Measurements from ENCODE around the gene RIIAD1.
"Not testable (repeated sequence)": the region's sequence is repeated elsewhere in the genome, so short reads cannot be mapped to it uniquely, and the experiment has no call there.

Gene RIIAD1

GRCh38 chr1:151711044-151711800 lies 10.1 kb upstream of the RIIAD1 start:
- no peak for DNase-seq

GRCh38 chr1:151711951-151712350 lies 9.4 kb upstream of the RIIAD1 start:
- DNase-seq = no peak

GRCh38 chr1:151713044-151713443 lies 8.3 kb upstream of the RIIAD1 start:
- DNase-seq = no peak

- DNase-seq = no peak
Observed at GRCh38 chr1:151713874-151714273, 7.4 kb upstream of the RIIAD1 start.

- DNase-seq = no peak
Observed at GRCh38 chr1:151714820-151715725, 6.2 kb upstream of the RIIAD1 start.

GRCh38 chr1:151715726-151716404 lies 5.5 kb upstream of the RIIAD1 start:
- no peak for DNase-seq

GRCh38 chr1:151716405-151716762 lies 4.9 kb upstream of the RIIAD1 start:
- no peak for DNase-seq

GRCh38 chr1:151716771-151717631 lies 4.3 kb upstream of the RIIAD1 start, which contains the start of gene CELF3:
Gene CELF3, minus strand, starts transcription at chr1:151716803. Its CDS starts 783 bp downstream, at chr1:151716020.
- DNase-seq = no peak

GRCh38 chr1:151718011-151718431 lies 3.3 kb upstream of the RIIAD1 start:
- no peak for DNase-seq

GRCh38 chr1:151718666-151719065 lies 2.7 kb upstream of the RIIAD1 start:
- DNase-seq = no peak

- no peak for DNase-seq
Observed at GRCh38 chr1:151720125-151720524, 1.2 kb upstream of the RIIAD1 start.

- DNase-seq = no peak
Observed at GRCh38 chr1:151720554-151720953, 768 bp upstream of the RIIAD1 start.

GRCh38 chr1:151721788-151722510 lies 627 bp downstream of the RIIAD1 start:
- DNase-seq = no peak

- no peak for DNase-seq
Observed at GRCh38 chr1:151723726-151724370, 2.5 kb downstream of the RIIAD1 start.

GRCh38 chr1:151728151-151729054 lies 7.1 kb downstream of the RIIAD1 start:
- no peak for DNase-seq

- DNase-seq = no peak
Observed at GRCh38 chr1:151729157-151729965, 8.0 kb downstream of the RIIAD1 start.

- DNase-seq = no peak
Observed at GRCh38 chr1:151729966-151730291, 8.6 kb downstream of the RIIAD1 start.

- no peak for DNase-seq
Observed at GRCh38 chr1:151733126-151733525, 11.8 kb downstream of the RIIAD1 start.

GRCh38 chr1:151733995-151734394 lies 12.7 kb downstream of the RIIAD1 start:
- DNase-seq = not testable (repeated sequence)
